Mesangial cell (primary cell): Measurements from ENCODE around the gene ABAT. TPM values are rescaled to one million over a fixed set of nuclear protein-coding genes. Genes with fewer than 3 reads are reported as not detected.

Experiments used
- total RNA-seq: library from RNA; depleted of rRNA; stranded (reverse); fragments of >200 nt; gene quantifications from 2 replicates; pipeline ENCODE4 v1.2.3, GENCODE V29; 2015

Gene ABAT
- 2.8 and 3.9 TPM in 2 replicates for total RNA-seq

GRCh38 chr16:8674413-8675022 lies at the start of gene ABAT:
TSS of gene ABAT (plus strand) at chr16:8674617. CDS start at chr16:8735740, 61,123 bp downstream.

GRCh38 chr16:8797364-8798173 lies 123.2 kb downstream of the ABAT start, which contains the start of the genes PMM2 and TMEM186:
TSS of gene PMM2 (plus strand) at chr16:8797839. CDS start at chr16:8797883, 44 bp downstream.
TSS of gene TMEM186 (minus strand) at chr16:8797639. CDS start at chr16:8797614, 25 bp downstream.

Other genes with a start within 250 kb of the ABAT start
- not detected in 2 replicates for gene TMEM114, start 84.1 kb upstream of the ABAT start, total RNA-seq
- 28.2 and 29.2 TPM in 2 replicates for gene METTL22, start 52.9 kb upstream of the ABAT start, total RNA-seq
- 7.7 and 8.7 TPM in 2 replicates for gene TMEM186, start 123.0 kb downstream of the ABAT start, total RNA-seq
- gene PMM2, start 123.2 kb downstream of the ABAT start, total RNA-seq, result 18.4 and 23.0 TPM in 2 replicates
- gene CARHSP1, start 194.4 kb downstream of the ABAT start, total RNA-seq, result 250 and 256 TPM in 2 replicates
- not detected in 2 replicates for gene LITAFD, start 207.7 kb downstream of the ABAT start, total RNA-seq